WTC11 (cell line): Measurements from ENCODE around the gene TRIM2. TPM values are rescaled to one million over a fixed set of nuclear protein-coding genes. Genes with fewer than 3 reads are reported as not detected.

Source experiments
- ATAC-seq: fragments of 200-7000 bp; cut with Tn5 transposase; 2 replicates; pipeline ENCODE4 v1.10.0; 2021; ENCODE audit warnings: mild to moderate bottlenecking, moderate library complexity
- CTCF ChIA-PET: fragments of 300-600 bp; sonication (Branson Sonifier 250); formaldehyde crosslinking; loops from one replicate; lab custom pipeline; 2021; ENCODE audit warnings: antibody characterized with exemption; lab: Charles Lee
- POLR2A ChIA-PET: fragments of 350-600 bp; sonication (Branson Sonifier 250); formaldehyde crosslinking; loops from one replicate; lab custom pipeline; 2021; ENCODE audit warnings: antibody characterized with exemption; lab: Charles Lee
- DNase-seq: peaks from one replicate; pipeline ENCODE4 v3.0.0; 2021; ENCODE audit warnings: low spot score
- H3K27ac Mint-ChIP-seq: 2 replicates; pipeline ENCODE4 v1.8.0; 2021; ENCODE audit warnings: mixed read lengths
- H3K27me3 Mint-ChIP-seq: 2 replicates; pipeline ENCODE4 v1.8.0; 2021; ENCODE audit warnings: low read depth, mild to moderate bottlenecking, moderate library complexity, mixed read lengths
- H3K36me3 Mint-ChIP-seq: 2 replicates; pipeline ENCODE4 v1.8.0; 2021; ENCODE audit warnings: mixed read lengths
- H3K4me1 Mint-ChIP-seq: 2 replicates; pipeline ENCODE4 v1.8.0; 2022; ENCODE audit warnings: mixed read lengths
- H3K4me3 Mint-ChIP-seq: 2 replicates; pipeline ENCODE4 v1.8.0; 2021; ENCODE audit warnings: mild to moderate bottlenecking, moderate library complexity, mixed read lengths
- H3K9me3 Mint-ChIP-seq: 2 replicates; pipeline ENCODE4 v1.8.0; 2021; ENCODE audit warnings: mixed read lengths
- AFF4 ChIP-seq: sonication (generic); formaldehyde crosslinking; IDR thresholded peaks from 2 replicates; pipeline ENCODE4 v1.8.1; 2023; ENCODE audit warnings: mild to moderate bottlenecking, missing genetic modification reagents, borderline replicate concordance
- E2F1 ChIP-seq: sonication (generic); formaldehyde crosslinking; IDR thresholded peaks from 2 replicates; pipeline ENCODE4 v1.8.0; 2022; ENCODE audit warnings: mild to moderate bottlenecking, missing genetic modification reagents
- ETV6 ChIP-seq: sonication (generic); formaldehyde crosslinking; IDR thresholded peaks from 2 replicates; pipeline ENCODE4 v1.8.1; 2022; ENCODE audit warnings: mild to moderate bottlenecking, missing genetic modification reagents
- FOXK1 ChIP-seq: sonication (generic); formaldehyde crosslinking; IDR thresholded peaks from 2 replicates; pipeline ENCODE4 v1.8.0; 2022; ENCODE audit warnings: mild to moderate bottlenecking, moderate library complexity, missing genetic modification reagents
- IRF2 ChIP-seq: sonication (generic); formaldehyde crosslinking; IDR thresholded peaks from 2 replicates; pipeline ENCODE4 v1.8.0; 2022; ENCODE audit warnings: low read depth, missing genetic modification reagents, borderline replicate concordance
- MYBL2 ChIP-seq: sonication (generic); formaldehyde crosslinking; IDR thresholded peaks from 2 replicates; pipeline ENCODE4 v1.8.1; 2023; ENCODE audit warnings: mild to moderate bottlenecking, moderate library complexity, missing genetic modification reagents
- NFATC4 ChIP-seq: fragments of 250-450 bp; sonication (Bioruptor Pico); IDR thresholded peaks from 2 replicates; pipeline ENCODE4 v1.9.0; 2021; ENCODE audit warnings: mild to moderate bottlenecking
- NFYB ChIP-seq: sonication (generic); formaldehyde crosslinking; conservative IDR thresholded peaks from 2 replicates; pipeline ENCODE4 v1.8.0; 2022; ENCODE audit warnings: low read depth, missing genetic modification reagents
- NR2C2 ChIP-seq: sonication (generic); formaldehyde crosslinking; IDR thresholded peaks from 2 replicates; pipeline ENCODE4 v1.8.0; 2022; ENCODE audit warnings: mild to moderate bottlenecking, missing genetic modification reagents
- OVOL2 ChIP-seq: fragments of 250-450 bp; sonication (Bioruptor Pico); IDR thresholded peaks from 2 replicates; pipeline ENCODE4 v1.9.0; 2021; ENCODE audit warnings: mild to moderate bottlenecking, borderline replicate concordance
- PRDM15 ChIP-seq: sonication (generic); formaldehyde crosslinking; IDR thresholded peaks from 2 replicates; pipeline ENCODE4 v1.8.0; 2022; ENCODE audit warnings: missing genetic modification reagents
- PRRX2 ChIP-seq: fragments of 250-450 bp; sonication (Bioruptor Pico); IDR thresholded peaks from 2 replicates; pipeline ENCODE4 v1.8.0; 2021; ENCODE audit warnings: mild to moderate bottlenecking
- RELA ChIP-seq: sonication (generic); formaldehyde crosslinking; IDR thresholded peaks from 2 replicates; pipeline ENCODE4 v1.8.1; 2022; ENCODE audit warnings: missing genetic modification reagents, mild to moderate bottlenecking, borderline replicate concordance
- TCF7 ChIP-seq: sonication (generic); formaldehyde crosslinking; IDR thresholded peaks from 2 replicates; pipeline ENCODE4 v1.8.0; 2022; ENCODE audit warnings: mild to moderate bottlenecking, low read depth, missing genetic modification reagents, moderate library complexity
- TEAD1 ChIP-seq: sonication (generic); formaldehyde crosslinking; IDR thresholded peaks from 2 replicates; pipeline ENCODE4 v1.8.0; 2022; ENCODE audit warnings: mild to moderate bottlenecking, missing genetic modification reagents
- TEAD4 ChIP-seq: sonication (generic); formaldehyde crosslinking; IDR thresholded peaks from 2 replicates; pipeline ENCODE4 v1.8.0; 2022; ENCODE audit warnings: mild to moderate bottlenecking, missing genetic modification reagents
- ZBTB43 ChIP-seq: sonication (generic); formaldehyde crosslinking; IDR thresholded peaks from 2 replicates; pipeline ENCODE4 v1.8.1; 2023; ENCODE audit warnings: mild to moderate bottlenecking, missing genetic modification reagents
- ZNF138 ChIP-seq: sonication (generic); formaldehyde crosslinking; conservative IDR thresholded peaks from 2 replicates; pipeline ENCODE4 v1.8.1; 2022; ENCODE audit warnings: mild to moderate bottlenecking, moderate library complexity, missing genetic modification reagents
- ZNF317 ChIP-seq: sonication (generic); formaldehyde crosslinking; IDR thresholded peaks from 2 replicates; pipeline ENCODE4 v1.8.1; 2023; ENCODE audit warnings: low read depth, mild to moderate bottlenecking, moderate library complexity, missing genetic modification reagents, borderline replicate concordance
- ZNF512 ChIP-seq: sonication (generic); formaldehyde crosslinking; IDR thresholded peaks from 2 replicates; pipeline ENCODE4 v1.8.1; 2022; ENCODE audit warnings: missing genetic modification reagents, borderline replicate concordance
- ZNF671 ChIP-seq: fragments of 250-450 bp; sonication (Bioruptor Pico); IDR thresholded peaks from 2 replicates; pipeline ENCODE4 v1.8.0; 2021; ENCODE audit warnings: mild to moderate bottlenecking
- total RNA-seq: library from RNA; stranded (reverse); gene quantifications from 3 replicates; pipeline ENCODE4 v1.2.3, GENCODE V29; 2021

TRIM2 gene
- total RNA-seq, 1 experiment from 2014 or later = 54.5 TPM

GRCh38 chr4:153220682-153221395 is 16.6 kb downstream of the TRIM2 start (continued):
- no peak for TF ChIP-seq RELA (CRISPR knock-in tag)
- no peak for TF ChIP-seq FOXK1
- TF ChIP-seq MYBL2 = no peak
- no peak for TF ChIP-seq E2F1 (CRISPR knock-in tag)
- no peak for TF ChIP-seq PRRX2
- no peak for TF ChIP-seq IRF2 (CRISPR knock-in tag)
- TF ChIP-seq PRDM15 (CRISPR knock-in tag) = no peak
- TF ChIP-seq TCF7 (CRISPR knock-in tag) = no peak

- peaks cover 9% of the 10 kb centered on the region for H3K9me3 Mint-ChIP-seq
- DNase-seq (peak; percentile 60), ATAC-seq (peak; percentile 83)
- H3K4me3 Mint-ChIP-seq = peak overlapping the region; percentile 86
- H3K27me3 Mint-ChIP-seq = peaks cover 22% of the 10 kb centered on the region
- H3K4me1 Mint-ChIP-seq = peaks cover 29% of the 10 kb centered on the region
- TF ChIP-seq ZNF317 (0 out of 2 replicates have a peak, but pooled peaks have one; percentile 17), AFF4 (CRISPR knock-in tag) (no peak), TEAD1 (CRISPR knock-in tag) (0 out of 2 replicates have a peak, but pooled peaks have one; percentile 26), NR2C2 (CRISPR knock-in tag) (no peak), NFYB (CRISPR knock-in tag) (no peak), TEAD4 (no peak), ZNF138 (CRISPR knock-in tag) (no peak), MYBL2 (no peak), ZBTB43 (CRISPR knock-in tag) (no peak), ZNF512 (CRISPR knock-in tag) (0 out of 2 replicates have a peak, but pooled peaks have one; percentile 19), ZNF671 (CRISPR knock-in tag) (no peak), ETV6 (CRISPR knock-in tag) (peak; percentile 81), OVOL2 (CRISPR knock-in tag) (no peak), NFATC4 (CRISPR knock-in tag) (no peak)
- peaks cover 11% of the 10 kb centered on the region for H3K36me3 Mint-ChIP-seq
- ChIA-PET POLR2A (interaction anchor here (0.6 to 1.6 kb wide), 2 partner anchors 17 to 36 kb away, joined by 4 to 6 read pairs; partner anchors contain the start of gene TRIM2), CTCF (interaction anchor here (0.5 to 2.8 kb wide), 5 partner anchors 26 to 429 kb away, joined by 3 to 16 read pairs (median 3); no protein-coding TSS in a partner anchor)
- peak overlapping the region; percentile 75 for H3K27ac Mint-ChIP-seq
Measured at GRCh38 chr4:153221783-153222706, 17.8 kb downstream of the TRIM2 start.
